Measurements from ENCODE around the gene RXFP4. TPM values are rescaled to one million over a fixed set of nuclear protein-coding genes. Genes with fewer than 3 reads are reported as not detected.

The RXFP4 gene
- total RNA-seq, 2 donors from 2014 or later, result not detected

Other genes starting within 250 kb of the RXFP4 start
- 10 to 100 TPM; 62.8 to 67.3 TPM for gene GON4L, start 84.4 kb upstream of the RXFP4 start, total RNA-seq
- gene SYT11, start 82.1 kb upstream of the RXFP4 start, total RNA-seq, result 10 to 100 TPM; 30.6 to 35.3 TPM
- 10 to 100 TPM; 31.7 to 33.8 TPM for gene RIT1, start 30.3 kb upstream of the RXFP4 start, total RNA-seq
- 10 to 100 TPM; 93.3 to 98.7 TPM for gene KHDC4, start 7.2 kb upstream of the RXFP4 start, total RNA-seq
- gene ARHGEF2, start 36.9 kb downstream of the RXFP4 start, total RNA-seq, result 100 to 1,000 TPM; 152 to 163 TPM
- 100 to 1,000 TPM; 193 to 234 TPM for gene SSR2, start 79.3 kb downstream of the RXFP4 start, total RNA-seq
- gene UBQLN4, start 112.2 kb downstream of the RXFP4 start, total RNA-seq, result 10 to 100 TPM; 31.4 to 42.6 TPM
- gene LAMTOR2, start 113.1 kb downstream of the RXFP4 start, total RNA-seq, result 10 to 100 TPM; 58.7 to 61.8 TPM
- gene RAB25, start 119.5 kb downstream of the RXFP4 start, total RNA-seq, result under 1 TPM; 0.53 to 0.95 TPM
- under 1 TPM; 0.31 to 0.97 TPM for gene MEX3A, start 140.8 kb downstream of the RXFP4 start, total RNA-seq
- gene LMNA, start 173.1 kb downstream of the RXFP4 start, total RNA-seq, result 100 to 1,000 TPM; 125 to 159 TPM
- 10 to 100 TPM; 63.7 to 80.3 TPM for gene SEMA4A, start 211.9 kb downstream of the RXFP4 start, total RNA-seq